ENCODE results near the gene KIFC3. TPM values are rescaled to one million over a fixed set of nuclear protein-coding genes. Genes with fewer than 3 reads are reported as not detected.

KIFC3 gene
- total and polyA plus RNA-seq, 2 of the 13 experiments (the other 11 are each of a cell fraction or from before 2014, with no cell fraction given), result 42.1 to 45.3 TPM

- no peak; the same call in 1 of the 2 replicates for TF ChIP-seq ZSCAN21 (CRISPR knock-in tag; IDR thresholded peaks at IDR 0.05; ENCODE audit: borderline replicate concordance)
- TF ChIP-seq ZNF331 (CRISPR knock-in tag; IDR thresholded peaks at IDR 0.05), result peak; percentile 87
- peak; percentile 46 for TF ChIP-seq KMT2A (CRISPR knock-in tag; IDR thresholded peaks at IDR 0.05)
- no peak; the same call in 1 of the 2 replicates for TF ChIP-seq HIVEP1 (CRISPR knock-in tag; IDR thresholded peaks at IDR 0.05)
- TF ChIP-seq ZNF780A (CRISPR knock-in tag; IDR thresholded peaks at IDR 0.05), result no peak
- 0 out of 2 replicates have a peak, but pooled peaks have one; percentile 20 for TF ChIP-seq STAG1 (CRISPR knock-in tag; IDR thresholded peaks at IDR 0.05)
- peak; percentile 89; the same call in 1 of the 2 replicates for TF ChIP-seq ZNF30 (CRISPR knock-in tag; IDR thresholded peaks at IDR 0.05)
- TF ChIP-seq TBP (CRISPR knock-in tag; IDR thresholded peaks at IDR 0.05), result no peak
- TF ChIP-seq KDM2A (CRISPR knock-in tag; IDR thresholded peaks at IDR 0.05; ENCODE audit: borderline replicate concordance, low read depth), result peak; percentile 79
- no peak for TF ChIP-seq TCF7 (IDR thresholded peaks at IDR 0.05; ENCODE audit: low read depth)
- TF ChIP-seq ZNF333 (CRISPR knock-in tag; IDR thresholded peaks at IDR 0.05; ENCODE audit: borderline replicate concordance), result 0 out of 2 replicates have a peak, but pooled peaks have one; percentile 67
- TF ChIP-seq, protein P1, sequence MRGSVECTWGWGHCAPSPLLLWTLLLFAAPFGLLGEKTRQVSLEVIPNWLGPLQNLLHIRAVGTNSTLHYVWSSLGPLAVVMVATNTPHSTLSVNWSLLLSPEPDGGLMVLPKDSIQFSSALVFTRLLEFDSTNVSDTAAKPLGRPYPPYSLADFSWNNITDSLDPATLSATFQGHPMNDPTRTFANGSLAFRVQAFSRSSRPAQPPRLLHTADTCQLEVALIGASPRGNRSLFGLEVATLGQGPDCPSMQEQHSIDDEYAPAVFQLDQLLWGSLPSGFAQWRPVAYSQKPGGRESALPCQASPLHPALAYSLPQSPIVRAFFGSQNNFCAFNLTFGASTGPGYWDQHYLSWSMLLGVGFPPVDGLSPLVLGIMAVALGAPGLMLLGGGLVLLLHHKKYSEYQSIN (CRISPR knock-in tag; IDR thresholded peaks at IDR 0.05; ENCODE audit: borderline replicate concordance), result no peak
- no peak for TF ChIP-seq WIZ (CRISPR knock-in tag; IDR thresholded peaks at IDR 0.05)
- TF ChIP-seq MTA1 (CRISPR knock-in tag; IDR thresholded peaks at IDR 0.05; ENCODE audit: borderline replicate concordance), result peak; percentile 81; the same call in 1 of the 2 replicates
- no peak for TF ChIP-seq ZNF83 (CRISPR knock-in tag; IDR thresholded peaks at IDR 0.05; ENCODE audit: borderline replicate concordance)
- no peak; the same call in 1 of the 2 replicates for TF ChIP-seq NFKB2 (CRISPR knock-in tag; IDR thresholded peaks at IDR 0.05; ENCODE audit: borderline replicate concordance)
- no peak for TF ChIP-seq ATF1 (CRISPR knock-in tag; IDR thresholded peaks at IDR 0.05)
- TF ChIP-seq ZZZ3 (CRISPR knock-in tag; IDR thresholded peaks at IDR 0.05; ENCODE audit: borderline replicate concordance), result no peak
- no peak; a peak in 1 of 4 replicates for TF ChIP-seq KLF16 (CRISPR knock-in tag; IDR thresholded peaks at IDR 0.05)
- TF ChIP-seq, protein P2, sequence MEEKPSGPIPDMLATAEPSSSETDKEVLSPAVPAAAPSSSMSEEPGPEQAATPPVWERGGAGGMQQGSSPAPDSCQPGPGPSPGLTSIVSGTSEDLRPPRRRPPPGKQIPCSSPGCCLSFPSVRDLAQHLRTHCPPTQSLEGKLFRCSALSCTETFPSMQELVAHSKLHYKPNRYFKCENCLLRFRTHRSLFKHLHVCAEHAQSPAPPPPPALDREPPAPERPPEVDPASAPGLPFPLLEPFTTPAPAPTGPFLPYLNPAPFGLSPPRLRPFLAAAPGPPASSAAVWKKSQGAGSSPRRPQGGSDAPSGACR (CRISPR knock-in tag; IDR thresholded peaks at IDR 0.05), result peak; percentile 90
- TF ChIP-seq, protein P3, sequence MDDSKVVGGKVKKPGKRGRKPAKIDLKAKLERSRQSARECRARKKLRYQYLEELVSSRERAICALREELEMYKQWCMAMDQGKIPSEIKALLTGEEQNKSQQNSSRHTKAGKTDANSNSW (CRISPR knock-in tag; IDR thresholded peaks at IDR 0.05; ENCODE audit: borderline replicate concordance), result 0 out of 2 replicates have a peak, but pooled peaks have one; percentile 33
- TF ChIP-seq TEAD2 (CRISPR knock-in tag; IDR thresholded peaks at IDR 0.05), result no peak
- TF ChIP-seq ZFP62 (CRISPR knock-in tag; IDR thresholded peaks at IDR 0.05), result no peak
- peak; percentile 71; the same call in 1 of the 2 replicates for TF ChIP-seq ZNF563 (CRISPR knock-in tag; IDR thresholded peaks at IDR 0.05)
- peak; percentile 82; the same call in 1 of the 2 replicates for TF ChIP-seq ZNF776 (CRISPR knock-in tag; IDR thresholded peaks at IDR 0.05)
- no peak for TF ChIP-seq ZNF431 (CRISPR knock-in tag; IDR thresholded peaks at IDR 0.05; ENCODE audit: borderline replicate concordance, low read depth)
- TF ChIP-seq POGZ (CRISPR knock-in tag; IDR thresholded peaks at IDR 0.05), result peak; percentile 41; the same call in 1 of the 2 replicates
- TF ChIP-seq ZSCAN30 (CRISPR knock-in tag; IDR thresholded peaks at IDR 0.05), result no peak
- no peak for TF ChIP-seq BRCA1 (CRISPR knock-in tag; IDR thresholded peaks at IDR 0.05)
Observed at GRCh38 chr16:57797526-57798266, 4.6 kb downstream of the KIFC3 start (continued).

Data from HepG2 (cell line).